Activated CD8-positive, alpha-beta memory T cell treated with anti-CD3 and anti-CD28 coated beads for 24 hours (primary cell): Measurements from ENCODE around the gene LACTBL1.
"Not testable (repeated sequence)": the region's sequence is repeated elsewhere in the genome, so short reads cannot be mapped to it uniquely, and the experiment has no call there.

ENCODE experiments used
- DNase-seq: peaks from one replicate; pipeline ENCODE4 v3.0.0-alpha.2; 2020

LACTBL1 gene

GRCh38 chr1:22976461-22977243, 4.0 kb upstream of the LACTBL1 start:
- peak; percentile 66 for DNase-seq

- DNase-seq, result no peak
Observed at GRCh38 chr1:22976127-22976460, 3.4 kb upstream of the LACTBL1 start.

GRCh38 chr1:22975694-22976093, 3.0 kb upstream of the LACTBL1 start:
- DNase-seq, result no peak

- no peak for DNase-seq
Observed at GRCh38 chr1:22971611-22972405, 858 bp downstream of the LACTBL1 start.

GRCh38 chr1:22971161-22971560, 1.5 kb downstream of the LACTBL1 start:
- DNase-seq, result no peak

GRCh38 chr1:22970096-22970495, 2.6 kb downstream of the LACTBL1 start:
- DNase-seq, result no peak

- DNase-seq, result no peak
Observed at GRCh38 chr1:22969304-22969709, 3.4 kb downstream of the LACTBL1 start.

GRCh38 chr1:22967833-22968232, 4.8 kb downstream of the LACTBL1 start:
- no peak for DNase-seq

- no peak for DNase-seq
Observed at GRCh38 chr1:22966309-22966708, 6.4 kb downstream of the LACTBL1 start.

GRCh38 chr1:22963044-22963677, 9.5 kb downstream of the LACTBL1 start:
- no peak for DNase-seq

GRCh38 chr1:22962558-22962957, 10.1 kb downstream of the LACTBL1 start:
- no peak for DNase-seq

GRCh38 chr1:22959545-22960360, 12.9 kb downstream of the LACTBL1 start:
- peak; percentile 48 for DNase-seq

- DNase-seq, result peak; percentile 47
Observed at GRCh38 chr1:22958556-22958955, 14.1 kb downstream of the LACTBL1 start.

- DNase-seq, result no peak
Observed at GRCh38 chr1:22957066-22957465, 15.6 kb downstream of the LACTBL1 start.

- DNase-seq, result peak; percentile 32
Observed at GRCh38 chr1:22955146-22955545, 17.5 kb downstream of the LACTBL1 start.

GRCh38 chr1:22953740-22954141, 18.9 kb downstream of the LACTBL1 start:
- peak; percentile 44 for DNase-seq

GRCh38 chr1:22953057-22953739, 19.5 kb downstream of the LACTBL1 start:
- DNase-seq, result peak; percentile 47

GRCh38 chr1:22952694-22953056, 20.0 kb downstream of the LACTBL1 start:
- no peak for DNase-seq

- DNase-seq, result no peak
Observed at GRCh38 chr1:22951796-22952195, 20.9 kb downstream of the LACTBL1 start.

GRCh38 chr1:22949822-22950331, 22.8 kb downstream of the LACTBL1 start:
- DNase-seq, result no peak

GRCh38 chr1:22945171-22945570, 27.5 kb downstream of the LACTBL1 start:
- not testable (repeated sequence) for DNase-seq
